Activated B cell treated with CpG ODN at 0.5 μM for 24 hours (primary cell): Measurements from ENCODE around the gene AUTS2. TPM values are rescaled to one million over a fixed set of nuclear protein-coding genes. Genes with fewer than 3 reads are reported as not detected.

ENCODE experiments used
- ATAC-seq: fragments of 200-7000 bp; cut with Tn5 transposase; one replicate; pipeline ENCODE4 v1.10.0; 2021; ENCODE audit warnings: low read depth, mild to moderate bottlenecking, moderate library complexity
- CTCF ChIA-PET: fragments of 350-600 bp; sonication (Branson Sonifier 250); formaldehyde crosslinking; loops from one replicate; lab custom pipeline; 2021; ENCODE audit warnings: antibody characterized with exemption; lab: Charles Lee
- POLR2A ChIA-PET: fragments of 350-600 bp; sonication (Branson Sonifier 250); formaldehyde crosslinking; loops from one replicate; lab custom pipeline; 2021; ENCODE audit warnings: antibody characterized with exemption; lab: Charles Lee
- DNase-seq: peaks from one replicate; pipeline ENCODE4 v3.0.0; 2022
- H3K27ac Mint-ChIP-seq: one replicate; pipeline ENCODE4 v1.8.0; 2020; ENCODE audit warnings: mixed read lengths
- H3K27me3 Mint-ChIP-seq: one replicate; pipeline ENCODE4 v1.8.0; 2021; ENCODE audit warnings: mixed read lengths
- H3K36me3 Mint-ChIP-seq: one replicate; pipeline ENCODE4 v1.8.0; 2021; ENCODE audit warnings: low read depth, mixed read lengths
- H3K4me1 Mint-ChIP-seq: one replicate; pipeline ENCODE4 v1.8.0; 2021; ENCODE audit warnings: mixed read lengths
- H3K4me3 Mint-ChIP-seq: one replicate; pipeline ENCODE4 v1.8.0; 2020; ENCODE audit warnings: mild to moderate bottlenecking, mixed read lengths
- H3K9me3 Mint-ChIP-seq: one replicate; pipeline ENCODE4 v1.8.0; 2020; ENCODE audit warnings: mixed read lengths
- CTCF ChIP-seq: fragments of 200-600 bp; IDR thresholded peaks from one replicate; pipeline ENCODE4 v1.8.0; 2022; ENCODE audit warnings: antibody characterized with exemption, mild to moderate bottlenecking
- intact Hi-C: fragments of 100-400 bp; cut with micrococcal nuclease; formaldehyde crosslinking; loops from one replicate; pipeline ENCODE4 v1.15.1; 2024
- total RNA-seq: library from RNA; stranded (reverse); gene quantifications from 2 replicates; pipeline ENCODE4 v1.2.3, GENCODE V29; 2022

The AUTS2 gene
- total RNA-seq, 1 donor from 2014 or later, result 15.9 TPM

- H3K4me1 Mint-ChIP-seq, result peaks cover 2% of the 10 kb centered on the region
- H3K4me3 Mint-ChIP-seq, result no peak overlapping the region
- CTCF ChIA-PET, result no interaction called here
- POLR2A ChIA-PET, result no interaction called here
- peaks cover 2% of the 10 kb centered on the region for H3K9me3 Mint-ChIP-seq
- no peak for DNase-seq
- H3K27me3 Mint-ChIP-seq, result no peaks in the 10 kb centered on the region
- intact Hi-C loops, result no loop called here
- TF ChIP-seq CTCF, result no peak
- no peak for ATAC-seq
- no peak overlapping the region for H3K27ac Mint-ChIP-seq
- peaks cover 23% of the 10 kb centered on the region for H3K36me3 Mint-ChIP-seq
Measured at GRCh38 chr7:70574314-70574834, 976.1 kb downstream of the AUTS2 start.

- Mint-ChIP-seq H3K4me1 (no peaks in the 10 kb centered on the region), H3K27ac (no peak overlapping the region), H3K27me3 (no peaks in the 10 kb centered on the region), H3K36me3 (peaks cover 16% of the 10 kb centered on the region), H3K9me3 (peaks cover 2% of the 10 kb centered on the region), H3K4me3 (no peak overlapping the region)
- TF ChIP-seq CTCF, result no peak
- ATAC-seq (no peak), DNase-seq (no peak)
- intact Hi-C loops, result no loop called here
- CTCF ChIA-PET, result no interaction called here
- POLR2A ChIA-PET, result no interaction called here
Measured at GRCh38 chr7:70574970-70575799, 976.9 kb downstream of the AUTS2 start.

- TF ChIP-seq CTCF, result no peak
- ChIA-PET CTCF (no interaction called here), POLR2A (no interaction called here)
- DNase-seq (no peak), ATAC-seq (no peak)
- Mint-ChIP-seq H3K4me1 (no peaks in the 10 kb centered on the region), H3K27ac (no peak overlapping the region), H3K36me3 (peaks cover 13% of the 10 kb centered on the region), H3K27me3 (no peaks in the 10 kb centered on the region), H3K9me3 (peaks cover 2% of the 10 kb centered on the region), H3K4me3 (no peak overlapping the region)
- intact Hi-C loops, result no loop called here
Measured at GRCh38 chr7:70577078-70577477, 978.8 kb downstream of the AUTS2 start.

- no peak for TF ChIP-seq CTCF
- ATAC-seq (no peak), DNase-seq (no peak)
- intact Hi-C loops, result no loop called here
- Mint-ChIP-seq H3K4me3 (no peak overlapping the region), H3K27ac (no peak overlapping the region), H3K36me3 (peaks cover 7% of the 10 kb centered on the region), H3K27me3 (no peaks in the 10 kb centered on the region), H3K4me1 (no peaks in the 10 kb centered on the region), H3K9me3 (peaks cover 2% of the 10 kb centered on the region)
- POLR2A ChIA-PET, result no interaction called here
- CTCF ChIA-PET, result no interaction called here
Measured at GRCh38 chr7:70578131-70578530, 979.9 kb downstream of the AUTS2 start.

- ChIA-PET CTCF (no interaction called here), POLR2A (no interaction called here)
- ATAC-seq (no peak), DNase-seq (no peak)
- Mint-ChIP-seq H3K36me3 (no peaks in the 10 kb centered on the region), H3K27me3 (no peaks in the 10 kb centered on the region), H3K4me3 (no peak overlapping the region), H3K9me3 (peaks cover 2% of the 10 kb centered on the region), H3K27ac (no peak overlapping the region), H3K4me1 (no peaks in the 10 kb centered on the region)
- no peak for TF ChIP-seq CTCF
- intact Hi-C loops, result no loop called here
Measured at GRCh38 chr7:70579397-70580097, 981.3 kb downstream of the AUTS2 start.
